CD14-positive monocyte (primary cell): Measurements from ENCODE around the gene KL. TPM values are rescaled to one million over a fixed set of nuclear protein-coding genes. Genes with fewer than 3 reads are reported as not detected.

Source experiments
- DNase-seq, 3 donors: peaks; one replicate each; pipeline ENCODE4 v3.0.0-alpha.2; 2011 to 2022
- H2AFZ ChIP-seq: 2 replicates; pipeline ENCODE4 v1.6.0; 2012; ENCODE audit warnings: mild to moderate bottlenecking, low read depth, low read length, inconsistent platforms; ENCODE audit not compliant: insufficient read depth, poor library complexity, severe bottlenecking
- H3K27ac ChIP-seq, 2 donors: 1 replicate in 1 of 2; 2 replicates in 1 of 2; pipeline ENCODE4 v1.5.1; 2012 to 2013; ENCODE audit warnings: low read length in 2 of 2, control low read depth in 1 of 2, inconsistent platforms in 1 of 2, low read depth in 1 of 2, mild to moderate bottlenecking in 1 of 2
- H3K27me3 ChIP-seq, 2 donors: one replicate each; pipeline versions ENCODE4 v1.6.0 to v1.6.1; 2011 to 2013; ENCODE audit warnings: low read length in 2 of 2; ENCODE audit not compliant: control insufficient read depth in 2 of 2, insufficient read depth in 2 of 2
- H3K36me3 ChIP-seq, 2 donors: replicated peaks in 1 of 2; 1 replicate in 1 of 2; 2 replicates in 1 of 2; pipeline versions ENCODE4 v1.5.1 to v1.6.1; 2012 to 2013; ENCODE audit warnings: low read length in 2 of 2, control low read depth in 1 of 2, inconsistent platforms in 1 of 2, mild to moderate bottlenecking in 1 of 2; ENCODE audit not compliant: insufficient read depth in 2 of 2, control insufficient read depth in 1 of 2
- H3K4me1 ChIP-seq, 2 donors: 1 replicate in 1 of 2; 2 replicates in 1 of 2; pipeline versions ENCODE4 v1.5.1 to v1.6.1; 2012 to 2013; ENCODE audit warnings: low read length in 2 of 2, control low read depth in 1 of 2, inconsistent platforms in 1 of 2, mild to moderate bottlenecking in 1 of 2, moderate library complexity in 1 of 2; ENCODE audit not compliant: insufficient read depth in 2 of 2, control insufficient read depth in 1 of 2
- H3K4me2 ChIP-seq: replicated peaks from 2 replicates; pipeline ENCODE3; 2012; ENCODE audit warnings: low read length, moderate library complexity, mild to moderate bottlenecking; ENCODE audit not compliant: poor library complexity, severe bottlenecking; ENCODE audit errors: extremely low read depth
- H3K4me3 ChIP-seq, 3 experiments: fragments of 200-600 bp in 1 of 3; sonication (generic) in 1 of 3; replicated peaks in 1 of 3; 1 replicate in 2 of 3; 2 replicates in 1 of 3; pipeline ENCODE4 v1.5.1; 2011 to 2013; ENCODE audit warnings: low read length in 3 of 3, mild to moderate bottlenecking in 3 of 3, control low read depth in 2 of 3, low read depth in 2 of 3, inconsistent platforms in 1 of 3, moderate library complexity in 1 of 3
- H3K79me2 ChIP-seq: 2 replicates; pipeline ENCODE4 v1.6.0; 2012; ENCODE audit warnings: mild to moderate bottlenecking, control low read depth, inconsistent platforms, low read length, moderate library complexity; ENCODE audit not compliant: insufficient read depth
- H3K9ac ChIP-seq: 2 replicates; pipeline ENCODE4 v1.6.0; 2017; ENCODE audit warnings: low read length, mild to moderate bottlenecking; ENCODE audit not compliant: insufficient read depth, poor library complexity, severe bottlenecking
- H3K9me3 ChIP-seq, 2 donors: replicated peaks in 1 of 2; 1 replicate in 1 of 2; 2 replicates in 1 of 2; pipeline versions ENCODE4 v1.5.1 to v1.6.1; 2012 to 2013; ENCODE audit warnings: low read length in 2 of 2, control low read depth in 1 of 2; ENCODE audit not compliant: control insufficient read depth in 1 of 2, insufficient read depth in 1 of 2
- H4K20me1 ChIP-seq: 2 replicates; pipeline ENCODE4 v1.6.0; 2012; ENCODE audit warnings: mild to moderate bottlenecking, low read length, control low read depth, moderate library complexity; ENCODE audit not compliant: insufficient read depth
- H3K27ac Mint-ChIP-seq, 7 donors: one replicate each; pipeline ENCODE4 v1.8.0; 2020; ENCODE audit warnings: mild to moderate bottlenecking in 7 of 7, mixed read lengths in 7 of 7, moderate library complexity in 6 of 7, inconsistent platforms in 2 of 7
- H3K27me3 Mint-ChIP-seq, 3 donors: one replicate each; pipeline ENCODE4 v1.8.0; 2021 to 2022; ENCODE audit warnings: low read depth in 3 of 3, mild to moderate bottlenecking in 3 of 3, mixed read lengths in 3 of 3, moderate library complexity in 3 of 3, inconsistent platforms in 1 of 3
- H3K36me3 Mint-ChIP-seq, 2 donors: one replicate each; pipeline ENCODE4 v1.8.0; 2020; ENCODE audit warnings: mixed read lengths in 2 of 2, inconsistent platforms in 1 of 2, mild to moderate bottlenecking in 1 of 2
- H3K4me1 Mint-ChIP-seq: one replicate; pipeline ENCODE4 v1.8.0; 2020; ENCODE audit warnings: mild to moderate bottlenecking, mixed read lengths
- H3K4me3 Mint-ChIP-seq, 2 donors: one replicate each; pipeline ENCODE4 v1.8.0; 2020; ENCODE audit warnings: mild to moderate bottlenecking in 2 of 2, mixed read lengths in 2 of 2, moderate library complexity in 1 of 2
- H3K9me3 Mint-ChIP-seq, 7 donors: one replicate each; pipeline ENCODE4 v1.8.0; 2020 to 2022; ENCODE audit warnings: mixed read lengths in 7 of 7, mild to moderate bottlenecking in 6 of 7, moderate library complexity in 6 of 7, inconsistent platforms in 2 of 7
- CTCF ChIP-seq: fragments of 200-600 bp; IDR thresholded peaks from one replicate; pipeline ENCODE4 v1.8.0; 2022; ENCODE audit warnings: antibody characterized with exemption, mild to moderate bottlenecking
- WGBS: methylation state at CpG from one replicate; pipeline ENCODE4 v1.1.5; 2013; ENCODE audit warnings: missing lambda C conversion rate; ENCODE audit not compliant: insufficient coverage; 5-methylcytosine and 5-hydroxymethylcytosine counted together
- intact Hi-C, 2 donors: fragments of 100-400 bp; cut with micrococcal nuclease; formaldehyde crosslinking; loops; one replicate each; pipeline versions ENCODE4 v1.15.0 to v1.15.1; 2023
- polyA plus RNA-seq, 3 donors: library from polyadenylated mRNA; depleted of rRNA in 1 of 3; unstranded in 2 of 3; stranded (reverse) in 1 of 3; fragments of 300-500 nt in 2 of 3; fragments of >200 nt in 1 of 3; fragmentation: Illumina TruSeq in 2 of 3; gene quantifications; 1 replicate in 2 of 3; 2 replicates in 1 of 3; pipeline ENCODE4 v1.2.3, GENCODE V29; 2012 to 2021

KL gene
- polyA plus RNA-seq, 3 donors, result 0.24 to 1.4 (median 0.75) TPM

GRCh38 chr13:32984857-32985626 lies 31.2 kb upstream of the KL start:
- Histone ChIP-seq H3K36me3 (no peaks in the 10 kb centered on the region), H3K4me1 (peaks cover 4 to 10% of the 10 kb centered on the region in 2 donors), H2AFZ (no peak overlapping the region), H3K4me2 (no peak overlapping the region), H3K4me3 (no peak overlapping the region), H3K27ac (no peak overlapping the region), H4K20me1 (no peaks in the 10 kb centered on the region), H3K79me2 (no peaks in the 10 kb centered on the region), H3K9ac (no peak overlapping the region), H3K27me3 (no peaks in the 10 kb centered on the region), H3K9me3 (no peaks in the 10 kb centered on the region)
- Mint-ChIP-seq H3K4me1 (peaks cover 9% of the 10 kb centered on the region), H3K27me3 (peaks cover 0 to 1% (median 1%) of the 10 kb centered on the region in 3 donors), H3K9me3 (peaks cover 0 to 7% (median 0%) of the 10 kb centered on the region in 7 donors), H3K4me3 (no peak overlapping the region), H3K27ac (no peak overlapping the region), H3K36me3 (no peaks in the 10 kb centered on the region)
- DNase-seq, result no peak
- TF ChIP-seq CTCF, result no peak
- intact Hi-C loops, result no loop called here
- WGBS, result 92% methylated on average over 8 of the region's 10 CpGs

- H3K4me3 Mint-ChIP-seq, result no peak overlapping the region
- Histone ChIP-seq H3K4me1 (peaks cover 4 to 10% of the 10 kb centered on the region in 2 donors), H3K4me3 (no peak overlapping the region), H2AFZ (no peak overlapping the region), H3K79me2 (no peaks in the 10 kb centered on the region), H3K27me3 (no peaks in the 10 kb centered on the region), H4K20me1 (no peaks in the 10 kb centered on the region), H3K9me3 (no peaks in the 10 kb centered on the region), H3K27ac (no peak overlapping the region), H3K4me2 (no peak overlapping the region), H3K9ac (no peak overlapping the region), H3K36me3 (no peaks in the 10 kb centered on the region)
- no peaks in the 10 kb centered on the region for H3K36me3 Mint-ChIP-seq
- no peak overlapping the region for H3K27ac Mint-ChIP-seq
- H3K27me3 Mint-ChIP-seq, result peaks cover 1 to 3% (median 1%) of the 10 kb centered on the region in 3 donors
- H3K9me3 Mint-ChIP-seq, result peaks cover 0 to 7% (median 0%) of the 10 kb centered on the region in 7 donors
- WGBS, result 100% methylated on average over 5 of the region's 8 CpGs
- TF ChIP-seq CTCF, result no peak
- H3K4me1 Mint-ChIP-seq, result peaks cover 9% of the 10 kb centered on the region
- intact Hi-C loops, result no loop called here
- no peak for DNase-seq
Observed at GRCh38 chr13:32986552-32986951, 29.7 kb upstream of the KL start.
